Heart left ventricle (tissue), 16 donors: ENCODE measurements around the gene RRBP1. TPM values are rescaled to one million over a fixed set of nuclear protein-coding genes. Genes with fewer than 3 reads are reported as not detected.

Experiments
- ATAC-seq, 4 donors: fragments of 200-7000 bp; cut with Tn5 transposase; one replicate each; pipeline ENCODE4 v1.9.1; 2020 to 2022; ENCODE audit warnings: moderate library complexity in 4 of 4, mild to moderate bottlenecking in 3 of 4, moderate number of reproducible peaks in 1 of 4
- DNase-seq, 5 donors: peaks; one replicate each; pipeline ENCODE4 v3.0.0-alpha.2; 2020
- H3K27ac ChIP-seq, 12 donors: fragments of 200-600 bp; sonication (generic) in 4 of 12; one replicate each; pipeline versions ENCODE4 v1.5.0 to v1.8.0; 2016 to 2022; ENCODE audit warnings: mild to moderate bottlenecking in 2 of 12
- H3K27me3 ChIP-seq, 9 donors: fragments of 200-600 bp; sonication (generic) in 2 of 9; one replicate each; pipeline versions ENCODE4 v1.5.1 to v1.8.0; 2016 to 2022; ENCODE audit warnings: mild to moderate bottlenecking in 3 of 9
- H3K36me3 ChIP-seq, 9 donors: fragments of 200-600 bp; sonication (generic) in 2 of 9; one replicate each; pipeline versions ENCODE4 v1.5.0 to v1.8.0; 2018 to 2022; ENCODE audit warnings: mild to moderate bottlenecking in 2 of 9
- H3K4me1 ChIP-seq, 12 donors: fragments of 200-600 bp; sonication (generic) in 4 of 12; one replicate each; pipeline versions ENCODE4 v1.5.0 to v1.8.0; 2016 to 2022; ENCODE audit warnings: mild to moderate bottlenecking in 3 of 12
- H3K4me3 ChIP-seq, 12 donors: fragments of 200-600 bp; sonication (generic) in 4 of 12; one replicate each; pipeline versions ENCODE4 v1.5.0 to v1.8.0; 2017 to 2022; ENCODE audit warnings: mild to moderate bottlenecking in 9 of 12, moderate library complexity in 4 of 12
- H3K9me3 ChIP-seq, 12 donors: fragments of 200-600 bp; sonication (generic) in 4 of 12; one replicate each; pipeline versions ENCODE4 v1.5.0 to v1.8.0; 2016 to 2022; ENCODE audit warnings: mild to moderate bottlenecking in 1 of 12
- CTCF ChIP-seq, 12 donors: fragments of 200-600 bp; sonication (generic) in 4 of 12; IDR thresholded peaks; one replicate each; pipeline versions ENCODE4 v1.5.0 to v1.8.0; 2018 to 2022; ENCODE audit warnings: antibody characterized with exemption in 12 of 12, mild to moderate bottlenecking in 5 of 12
- POLR2A ChIP-seq, 2 donors: fragments of 450-650 bp; IDR thresholded peaks; one replicate each; pipeline ENCODE4 v1.6.1; 2017; ENCODE audit warnings: antibody characterized with exemption in 2 of 2, mild to moderate bottlenecking in 2 of 2, moderate library complexity in 2 of 2
- WGBS, 4 donors: extraction: QIAGEN DNeasy Blood & Tissue Kit in 2 of 4; methylation state at CpG; one replicate each; pipeline versions ENCODE4 v1.1.5 to v1.1.7; 2013 to 2018; 5-methylcytosine and 5-hydroxymethylcytosine counted together
- intact Hi-C, 10 donors: fragments of 100-400 bp; cut with DNase I; formaldehyde crosslinking; loops; one replicate each; pipeline versions ENCODE4 v1.11.1 to v1.14.2; 2022
- polyA plus RNA-seq, 2 donors: library from polyadenylated mRNA; stranded (reverse); fragments of 200-250 nt; gene quantifications; one replicate each; pipeline ENCODE4 v1.2.3, GENCODE V29; 2013
- total RNA-seq, 9 donors: library from RNA; depleted of rRNA in 2 of 9; stranded (reverse); fragments of >200 nt in 2 of 9; fragmentation: NEBNext Ultra II Directional in 3 of 9; extraction: Animal tissue kit (Norgen Biotek cat#: 25700) in 3 of 9; gene quantifications; one replicate each; pipeline versions ENCODE4 v1.1.0 to v1.2.4, GENCODE V29; 2016 to 2023
- donor health status: ischemic (EF 13 %, LVEDD 7.1; RV severe dilation, severe dysfunction).
- donor health status: healthy with polysubstance abuse.
- donor health status: DM: no; HTN: yes; CAD: no.
- donor health status: DM: no; HTN: no; CAD: no.
- donor health status: ischemic (EF 25% LVEDD 6.9; RV normal size, moderate dysfunction).
- donor health status: ischemic (EF 25% LVEDD 5.7; RV mildly dilated, moderate dysfunction).
- donor health status: healthy.
- donor health status: DM: yes; HTN: yes; CAD: no.
- donor health status: ischemic (EF 35%, LVEDD 5.7; RV mildly dilated, moderate dysfunction).
- donor health status: nonischemic (EF 11% LVEDD 7.7; RV severe dilation, severe dysfunction).
- donor health status: DM: yes; HTN: yes; CAD: no.
- donor health status: PGD.
- donor health status: ischemic (EF 29% LVEDD 5.4; RV normal size, mild dysfunction).
- donor health status: nonischemic (EF 23%, LVEDD 6.1; RV moderate dilation, normal function).

RRBP1 gene
- total and polyA plus RNA-seq, 11 donors, result 24.9 to 91.3 (median 40.0) TPM

DNA sequence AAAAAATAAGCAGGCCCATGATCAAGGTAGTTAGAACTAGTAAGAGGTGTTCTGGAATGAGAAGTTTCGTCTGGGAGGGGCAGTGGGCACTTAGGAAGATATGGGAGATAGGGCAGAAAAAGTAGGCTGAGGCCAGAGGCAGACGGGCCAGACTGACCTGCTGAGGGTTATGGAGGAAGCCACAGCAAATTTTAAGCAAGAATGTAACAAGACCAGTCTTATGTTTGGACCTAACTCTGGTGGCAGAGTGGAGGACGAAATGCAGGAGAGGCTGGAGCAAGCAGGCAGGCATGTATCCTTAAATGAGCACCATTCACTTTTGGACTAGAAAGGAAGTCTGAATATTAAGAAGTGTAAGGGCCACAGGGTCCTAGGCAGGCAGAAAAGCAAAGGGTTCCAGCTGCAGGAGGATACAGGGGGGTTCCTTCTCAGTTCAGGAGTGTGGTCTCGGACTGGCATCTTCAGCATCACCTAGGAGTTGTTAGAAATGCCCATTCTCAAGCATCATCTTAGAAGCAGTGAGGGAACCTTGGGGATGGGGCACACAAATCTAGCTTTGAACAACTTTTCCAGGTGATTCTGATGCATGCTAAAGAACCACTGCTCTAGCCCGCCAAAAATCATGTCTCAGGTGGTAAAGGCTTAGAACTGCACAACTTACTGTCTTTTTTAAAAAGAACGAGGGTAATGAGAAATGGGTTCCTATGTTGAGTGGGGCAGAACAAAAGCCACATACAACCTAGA, 113.8 kb downstream of the RRBP1 start:
- intact Hi-C loops, result no loop called here
- no peaks in the 10 kb centered on the region for H3K27me3 ChIP-seq
- no peak for TF ChIP-seq POLR2A (IDR thresholded peaks at IDR 0.05)
- TF ChIP-seq CTCF (IDR thresholded peaks at IDR 0.05), result no peak
- H3K27ac ChIP-seq, result peak overlapping the region; percentile 91 to 100 (median 99)
- no peak for ATAC-seq
- WGBS, 4 donors, result 60 to 70% (median 68%) methylated on average over 6 of the region's 6 CpGs
- H3K4me1 ChIP-seq, result peaks cover 0 to 35% (median 27%) of the 10 kb centered on the region in 12 donors
- no peaks in the 10 kb centered on the region for H3K9me3 ChIP-seq
- H3K36me3 ChIP-seq, result no peaks in the 10 kb centered on the region
- peak overlapping the region; percentile 45 to 100 (median 93) for H3K4me3 ChIP-seq
- no peak for DNase-seq

GRCh38 chr20:17566345-17566744, 115.7 kb downstream of the RRBP1 start:
- no peak for ATAC-seq
- Histone ChIP-seq H3K9me3 (no peaks in the 10 kb centered on the region), H3K4me3 (no peak overlapping the region), H3K36me3 (no peaks in the 10 kb centered on the region), H3K27me3 (no peaks in the 10 kb centered on the region), H3K27ac (peak overlapping the region in 1 of 12 donors; percentile 100), H3K4me1 (peaks cover 0 to 23% (median 14%) of the 10 kb centered on the region in 12 donors)
- intact Hi-C loops, result no loop called here
- 85 to 97% (median 92%) methylated on average over 3 of the region's 3 CpGs for WGBS, 4 donors
- TF ChIP-seq CTCF (IDR thresholded peaks at IDR 0.05), result no peak
- no peak for TF ChIP-seq POLR2A (IDR thresholded peaks at IDR 0.05)
- no peak for DNase-seq

- ATAC-seq (no peak), DNase-seq (no peak)
- H3K4me3 ChIP-seq, result no peak overlapping the region
- H3K36me3 ChIP-seq, result no peaks in the 10 kb centered on the region
- H3K27ac ChIP-seq, result peak overlapping the region in 1 of 12 donors; percentile 100
- H3K4me1 ChIP-seq, result peaks cover 0 to 23% (median 10%) of the 10 kb centered on the region in 12 donors
- intact Hi-C loops, result no loop called here
- H3K27me3 ChIP-seq, result no peaks in the 10 kb centered on the region
- H3K9me3 ChIP-seq, result no peaks in the 10 kb centered on the region
- 76 to 82% (median 80%) methylated on average over 4 of the region's 4 CpGs for WGBS, 4 donors
- TF ChIP-seq CTCF (IDR thresholded peaks at IDR 0.05) (no peak), POLR2A (IDR thresholded peaks at IDR 0.05) (no peak)
Measured at GRCh38 chr20:17565169-17565845, 116.7 kb downstream of the RRBP1 start.

Other genes starting within 250 kb of the RRBP1 start
- gene BFSP1, start 150.9 kb downstream of the RRBP1 start, total RNA-seq, result 1 to 10 TPM in 3 of 9 donors, under 1 TPM in 6; 0.13 to 1.4 (median 0.71) TPM
- under 1 TPM; 0.11 to 0.30 TPM for gene BFSP1, start 150.9 kb downstream of the RRBP1 start, polyA plus RNA-seq
- gene DSTN, start 112.2 kb downstream of the RRBP1 start, total RNA-seq, result 100 to 1,000 TPM; 447 to 697 (median 546) TPM
- 100 to 1,000 TPM; 473 to 738 TPM for gene DSTN, start 112.2 kb downstream of the RRBP1 start, polyA plus RNA-seq
- gene BANF2, start 17.7 kb upstream of the RRBP1 start, total RNA-seq, result not detected
- not detected for gene BANF2, start 17.7 kb upstream of the RRBP1 start, polyA plus RNA-seq